Cardiac septum (tissue), 1 donor: ENCODE measurements around the gene CAPNS1. TPM values are rescaled to one million over a fixed set of nuclear protein-coding genes. Genes with fewer than 3 reads are reported as not detected.
"Not testable (repeated sequence)": the region's sequence is repeated elsewhere in the genome, so short reads cannot be mapped to it uniquely, and the experiment has no call there.

Source experiments
- DNase-seq: peaks from one replicate; pipeline ENCODE4 v3.0.0-alpha.2; 2020; ENCODE audit warnings: low spot score
- intact Hi-C: fragments of 100-400 bp; cut with DNase I; formaldehyde crosslinking; loops from one replicate; pipeline ENCODE4 v1.14.0; 2022
- total RNA-seq: library from RNA; stranded (reverse); fragmentation: NEBNext Ultra II Directional; extraction: Animal tissue kit (Norgen Biotek cat#: 25700); gene quantifications from one replicate; pipeline ENCODE4 v1.2.1, GENCODE V29; 2021
- donor health status: DM: no; HTN: no; CAD: no.

The CAPNS1 gene
- total RNA-seq, 1 donor from 2014 or later, result 892 TPM

DNA sequence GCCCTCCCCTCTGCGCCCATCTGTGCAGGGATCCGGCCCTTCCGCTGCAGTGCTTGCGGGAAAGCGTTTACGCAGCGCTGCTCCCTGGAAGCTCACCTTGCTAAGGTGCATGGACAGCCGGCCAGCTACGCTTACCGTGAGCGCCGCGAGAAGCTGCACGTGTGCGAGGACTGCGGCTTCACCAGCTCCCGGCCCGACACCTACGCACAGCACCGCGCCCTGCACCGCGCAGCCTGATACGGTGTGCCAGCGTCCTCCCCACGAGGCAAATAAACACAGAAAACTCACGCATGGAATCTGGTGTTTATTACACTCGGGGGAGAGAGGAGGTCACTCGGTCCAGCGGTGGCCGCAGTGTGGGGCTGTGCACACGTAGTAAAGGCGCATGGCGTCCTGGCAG is 26.4 kb upstream of the CAPNS1 start:
- DNase-seq, result no peak
- intact Hi-C loops, result no loop called here

DNA sequence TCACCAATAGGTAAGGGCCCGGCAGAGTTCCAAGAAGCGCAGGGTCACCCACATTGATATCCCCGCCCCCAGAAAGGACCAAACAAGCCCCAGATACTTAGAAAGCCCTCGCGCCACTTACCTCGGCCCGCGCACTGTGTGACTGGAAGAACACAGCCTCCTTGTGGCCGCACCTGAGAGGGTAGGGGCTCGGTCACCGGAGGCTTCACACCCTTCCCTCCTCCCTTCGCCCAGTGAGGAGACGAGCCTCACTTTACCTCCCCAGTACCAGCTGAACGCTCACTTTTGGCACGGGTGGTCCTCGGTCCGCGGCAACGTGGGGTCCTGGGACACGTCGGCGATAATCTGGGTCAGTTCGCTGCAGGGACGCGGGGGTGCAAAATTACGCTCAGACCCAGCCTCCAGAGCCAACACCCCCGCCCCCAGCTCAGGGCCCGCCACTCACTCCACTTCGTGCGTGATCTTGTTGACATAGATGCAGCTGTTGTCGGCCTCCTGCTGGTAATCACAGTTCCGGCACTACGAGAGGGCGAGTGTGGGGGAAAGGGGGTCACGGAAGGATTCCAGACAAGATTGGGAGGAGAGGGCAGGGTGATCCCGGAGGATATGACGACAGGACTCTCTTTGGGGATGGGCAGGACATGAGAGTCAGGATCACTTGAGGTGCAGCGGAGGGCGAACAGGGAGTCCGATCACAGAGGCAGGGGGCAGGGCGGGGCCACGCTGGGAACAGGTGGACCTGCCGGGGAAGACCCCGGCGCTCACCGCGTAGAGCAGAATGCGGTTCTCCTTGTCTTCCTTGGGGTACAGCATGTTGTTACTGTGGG is 25.8 kb upstream of the CAPNS1 start:
- no peak for DNase-seq
- intact Hi-C loops, result loop anchor here (2.0 kb wide), 1 partner anchor 59 kb away; the partner anchor contains the start of genes THAP8 and WDR62

DNA sequence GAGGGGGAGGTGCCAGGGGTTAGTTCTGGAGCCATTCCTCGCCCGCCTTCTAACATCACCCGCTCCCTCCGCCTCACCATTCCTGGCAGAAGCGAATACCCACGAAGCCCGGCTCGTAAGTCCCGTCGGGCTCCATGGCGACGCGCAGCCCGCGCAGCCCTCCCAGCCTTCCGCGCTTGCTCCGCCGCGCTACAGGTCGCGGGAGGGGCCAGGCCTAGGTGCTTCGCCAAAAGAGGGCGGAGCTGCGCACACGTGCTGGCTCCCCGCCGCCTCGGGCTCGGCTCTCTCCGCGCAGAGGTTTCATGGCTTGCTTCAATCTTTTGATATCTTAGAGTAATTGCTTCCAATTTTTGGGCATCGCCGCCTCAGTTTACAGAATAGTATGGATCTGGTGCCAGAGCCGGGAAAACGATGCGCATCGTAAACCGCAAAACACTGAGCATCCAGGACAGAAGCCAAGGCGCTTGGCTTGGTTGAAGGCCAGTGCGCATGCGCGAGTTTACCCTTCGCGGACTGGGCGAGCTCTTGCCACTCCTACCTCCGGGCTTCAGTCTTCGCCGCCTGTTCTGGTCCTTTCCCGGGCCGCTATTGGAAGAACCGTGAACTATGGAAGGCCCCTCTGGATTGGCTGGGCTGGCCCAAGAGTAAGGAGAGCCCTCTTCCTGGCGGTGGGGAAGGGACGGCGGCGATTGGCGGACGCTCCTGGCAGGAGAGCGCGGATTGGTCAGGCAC is 25.0 kb upstream of the CAPNS1 start, which contains the start of gene POLR2I:
Gene POLR2I, minus strand, starts transcription at position 155 of the 732 bp plus-strand sequence. Its CDS starts 19 bp downstream, at position 136.
- peak; percentile 99 for DNase-seq
- intact Hi-C loops, result loop anchor here (2.0 kb wide), 1 partner anchor 60 kb away; the partner anchor contains the start of genes THAP8 and WDR62

DNA sequence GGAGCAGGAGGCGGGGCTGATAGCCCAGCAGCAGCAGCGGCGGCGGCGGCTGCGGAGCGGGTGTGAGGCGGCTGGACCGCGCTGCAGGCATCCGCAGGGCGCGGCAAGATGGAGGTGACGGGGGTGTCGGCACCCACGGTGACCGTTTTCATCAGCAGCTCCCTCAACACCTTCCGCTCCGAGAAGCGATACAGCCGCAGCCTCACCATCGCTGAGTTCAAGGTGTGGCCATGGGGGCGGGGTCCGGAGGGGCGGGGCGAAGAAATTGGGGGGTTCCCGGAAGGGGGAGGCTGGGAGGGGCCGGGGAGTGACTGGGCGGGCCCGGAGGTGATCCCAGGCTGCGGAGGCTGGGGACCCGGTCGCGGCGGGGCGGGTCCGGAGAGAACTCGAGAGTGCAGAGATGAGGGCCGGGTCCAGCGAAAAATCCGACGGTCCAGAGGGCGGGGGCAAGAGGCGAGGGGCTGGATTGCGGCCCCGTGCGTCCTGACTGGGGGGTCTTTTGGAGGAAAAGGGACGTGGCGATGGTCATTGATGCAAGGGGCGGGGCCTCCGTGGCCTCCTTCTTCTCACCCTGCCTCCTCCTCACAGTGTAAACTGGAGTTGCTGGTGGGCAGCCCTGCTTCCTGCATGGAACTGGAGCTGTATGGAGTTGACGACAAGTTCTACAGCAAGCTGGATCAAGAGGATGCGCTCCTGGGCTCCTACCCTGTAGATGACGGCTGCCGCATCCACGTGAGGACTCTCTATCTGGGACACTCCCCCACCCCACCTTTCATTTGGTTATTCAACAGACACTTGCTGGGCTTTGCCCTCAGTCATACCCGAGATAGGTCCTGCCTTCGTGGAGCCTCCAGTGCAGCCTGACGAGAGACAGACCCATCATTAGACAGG is 24.2 kb upstream of the CAPNS1 start, which contains the start of gene TBCB:
Gene TBCB, plus strand, starts transcription at position 16 of the 891 bp plus-strand sequence. Its CDS starts 93 bp downstream, at position 109.
- peak; percentile 93 for DNase-seq
- intact Hi-C loops, result loop anchor here (2.0 kb wide), 1 partner anchor 61 kb away; the partner anchor contains the start of genes THAP8 and WDR62

DNA sequence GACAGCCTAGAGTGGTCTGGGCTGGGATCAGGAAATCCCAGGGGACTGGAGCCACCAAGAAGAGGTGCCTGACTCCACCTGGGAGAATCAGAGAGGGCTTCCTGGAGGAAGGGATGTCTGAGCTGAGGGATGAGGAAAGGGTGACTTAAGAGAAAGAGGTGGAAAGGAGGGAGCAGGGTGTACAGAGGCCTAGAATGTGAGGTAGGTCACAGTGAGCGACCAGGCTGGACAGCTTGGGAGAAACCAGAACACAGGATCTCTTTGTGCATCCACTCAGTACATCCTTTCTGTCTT is 23.6 kb upstream of the CAPNS1 start:
- intact Hi-C loops, result no loop called here
- DNase-seq, result no peak

DNA sequence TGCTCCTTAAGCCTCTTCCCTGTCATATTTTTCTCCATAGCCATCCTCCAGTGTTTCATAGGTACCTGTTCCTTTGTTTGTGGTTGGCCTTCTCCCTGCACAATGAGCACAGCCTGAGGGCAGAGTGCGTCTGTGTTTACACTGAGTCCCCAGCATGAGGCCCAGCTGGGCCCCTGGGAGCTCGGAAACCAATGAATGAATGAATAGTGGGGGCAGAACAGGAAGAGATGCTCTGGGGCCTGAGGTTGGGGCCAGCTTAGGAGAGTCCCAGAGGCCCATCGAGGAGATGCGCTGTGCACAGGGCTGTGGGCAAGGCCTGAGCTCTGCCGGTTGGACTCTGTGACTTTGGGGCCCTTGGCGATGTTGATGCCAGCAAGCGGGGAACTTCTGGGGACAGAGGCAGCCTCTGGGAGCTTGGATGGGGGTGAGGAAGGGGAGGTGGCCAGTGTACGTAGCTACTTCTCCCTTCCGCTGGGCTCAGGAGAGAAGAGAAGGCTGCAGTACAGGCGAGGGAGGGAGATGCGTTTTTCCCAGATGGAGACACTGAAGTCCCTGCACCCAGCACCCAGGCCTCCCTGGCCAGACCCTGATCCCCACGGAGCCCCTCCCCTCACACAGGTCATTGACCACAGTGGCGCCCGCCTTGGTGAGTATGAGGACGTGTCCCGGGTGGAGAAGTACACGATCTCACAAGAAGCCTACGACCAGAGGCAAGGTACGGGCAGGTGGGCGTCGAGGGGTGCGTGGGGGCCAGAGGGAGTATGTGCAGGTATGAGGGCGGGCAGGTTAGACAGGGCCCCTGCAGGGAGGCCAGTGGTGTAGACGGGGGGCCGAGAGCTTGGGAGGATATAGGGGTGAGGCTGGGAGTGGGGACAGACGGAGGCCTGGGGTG is 19.5 kb upstream of the CAPNS1 start:
- intact Hi-C loops, result no loop called here
- no peak for DNase-seq

DNA sequence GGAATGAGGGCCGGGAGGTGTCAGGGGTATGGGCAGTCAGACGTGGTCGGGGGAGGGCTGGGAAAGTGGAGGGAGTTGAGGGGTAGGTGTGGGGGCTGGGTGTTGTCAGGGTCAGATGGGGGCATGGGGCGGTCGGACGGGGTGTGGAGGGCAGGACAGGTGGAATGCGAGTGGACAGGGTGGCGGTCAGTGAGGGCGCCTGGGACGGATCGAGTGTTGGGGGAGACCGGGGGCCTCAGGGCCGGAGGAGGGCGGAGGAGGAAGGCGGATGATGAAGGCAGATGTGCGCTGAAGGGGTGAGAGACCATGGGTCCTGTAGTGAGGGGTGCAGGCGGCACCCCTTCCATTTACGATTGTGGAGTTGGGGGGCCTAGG is 18.9 kb upstream of the CAPNS1 start:
- intact Hi-C loops, result no loop called here
- no peak for DNase-seq

DNA sequence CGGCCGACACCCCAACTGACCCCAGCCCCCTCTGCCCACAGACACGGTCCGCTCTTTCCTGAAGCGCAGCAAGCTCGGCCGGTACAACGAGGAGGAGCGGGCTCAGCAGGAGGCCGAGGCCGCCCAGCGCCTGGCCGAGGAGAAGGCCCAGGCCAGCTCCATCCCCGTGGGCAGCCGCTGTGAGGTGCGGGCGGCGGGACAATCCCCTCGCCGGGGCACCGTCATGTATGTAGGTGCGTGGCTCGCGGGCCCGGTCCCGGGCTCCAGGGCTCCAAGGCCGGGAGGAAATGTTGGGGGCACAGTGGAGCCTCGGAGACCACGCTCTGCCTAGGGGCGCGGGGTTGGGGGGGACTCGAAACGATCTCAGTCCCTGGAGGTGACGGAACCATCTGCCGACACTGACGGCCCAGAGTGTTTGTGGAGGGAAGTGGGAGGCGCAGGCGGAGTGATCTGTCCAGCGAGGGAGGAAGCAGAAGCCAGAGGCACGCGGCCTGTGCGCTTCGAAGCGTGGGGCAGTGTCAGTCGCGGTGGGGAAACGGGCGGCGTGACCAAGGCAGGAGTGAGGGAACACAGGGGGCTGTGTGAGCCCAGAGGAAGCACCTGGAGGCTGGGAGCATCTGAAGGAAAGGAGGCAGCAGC is 18.3 kb upstream of the CAPNS1 start:
- DNase-seq, result no peak
- intact Hi-C loops, result no loop called here

DNA sequence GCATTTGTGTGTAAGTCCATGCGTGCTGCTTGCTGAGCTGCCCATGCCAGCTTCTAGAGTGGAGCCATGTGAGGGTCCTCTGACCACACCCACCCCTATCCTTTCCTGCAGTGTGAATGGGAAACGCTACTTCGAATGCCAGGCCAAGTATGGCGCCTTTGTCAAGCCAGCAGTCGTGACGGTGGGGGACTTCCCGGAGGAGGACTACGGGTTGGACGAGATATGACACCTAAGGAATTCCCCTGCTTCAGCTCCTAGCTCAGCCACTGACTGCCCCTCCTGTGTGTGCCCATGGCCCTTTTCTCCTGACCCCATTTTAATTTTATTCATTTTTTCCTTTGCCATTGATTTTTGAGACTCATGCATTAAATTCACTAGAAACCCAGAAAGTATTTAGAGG is 14.3 kb upstream of the CAPNS1 start:
- intact Hi-C loops, result no loop called here
- DNase-seq, result no peak

DNA sequence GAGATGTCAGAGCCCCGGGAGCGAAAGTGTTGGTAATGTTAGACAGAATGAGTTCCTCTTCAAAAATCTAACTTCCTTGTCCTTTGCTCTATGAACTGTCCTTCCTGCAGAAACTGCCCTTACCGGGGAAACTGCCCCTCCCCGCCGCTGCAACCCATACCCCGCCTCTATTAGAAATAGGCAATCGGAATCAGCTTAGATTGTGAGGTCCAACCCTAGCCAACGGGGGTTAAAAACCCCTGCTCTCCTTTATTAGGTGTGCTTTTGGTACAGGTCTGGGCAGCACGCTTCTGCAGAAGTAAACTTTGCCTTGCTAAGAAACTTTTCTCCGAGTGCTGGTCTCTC is 11.5 kb upstream of the CAPNS1 start:
- DNase-seq, result no peak
- intact Hi-C loops, result loop anchor here (1.0 kb wide), 1 partner anchor 24 kb away; the partner anchor contains the start of gene COX7A1

DNA sequence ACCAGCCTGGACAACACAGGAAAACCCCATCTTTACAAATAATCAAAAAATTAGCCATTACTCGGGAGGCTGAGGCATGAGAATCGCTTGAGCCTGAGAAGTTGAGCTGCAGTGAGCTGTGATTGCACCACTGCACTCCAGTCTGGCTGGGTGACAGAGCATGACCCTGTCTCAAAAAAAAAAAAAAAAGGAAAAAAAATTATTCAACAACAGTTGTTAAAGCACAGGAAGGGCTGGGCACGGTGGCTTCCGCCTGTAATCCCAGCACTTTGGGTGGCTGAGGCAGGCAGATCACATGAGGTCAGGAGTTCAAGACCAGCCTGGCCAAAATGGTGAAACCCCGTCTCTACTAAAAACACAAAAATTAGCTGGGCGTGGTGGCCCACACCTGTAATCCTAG is 8.6 kb upstream of the CAPNS1 start:
- intact Hi-C loops, result loop anchor here (10.0 kb wide), 1 partner anchor 644 kb away; the partner anchor contains the start of gene ZNF850

DNA sequence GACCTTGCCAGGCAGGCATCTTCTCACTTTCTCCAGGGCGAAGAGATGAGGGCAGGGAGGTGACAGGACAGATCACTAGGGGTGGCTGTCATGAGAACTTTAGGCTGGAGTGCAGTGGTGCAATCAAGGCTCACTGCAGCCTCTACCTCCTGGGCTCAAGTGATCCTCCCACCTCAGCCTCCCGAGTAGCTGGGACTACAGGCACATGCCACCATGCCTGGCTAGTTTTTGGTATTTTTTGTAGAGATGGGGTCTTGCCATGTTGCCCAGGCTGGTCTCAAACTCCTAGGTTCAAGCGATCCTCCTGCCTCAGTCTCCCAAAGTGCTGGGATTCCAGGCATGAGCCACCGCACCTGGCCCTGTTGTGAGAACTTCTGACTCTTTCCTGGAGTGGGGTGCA is 5.0 kb upstream of the CAPNS1 start:
- not testable (repeated sequence) for DNase-seq
- intact Hi-C loops, result loop anchor here (10.0 kb wide), 1 partner anchor 640 kb away; the partner anchor contains the start of gene ZNF850

More for the DNA sequence above, 8.6 kb upstream of the CAPNS1 start:
- not testable (repeated sequence) for DNase-seq

DNA sequence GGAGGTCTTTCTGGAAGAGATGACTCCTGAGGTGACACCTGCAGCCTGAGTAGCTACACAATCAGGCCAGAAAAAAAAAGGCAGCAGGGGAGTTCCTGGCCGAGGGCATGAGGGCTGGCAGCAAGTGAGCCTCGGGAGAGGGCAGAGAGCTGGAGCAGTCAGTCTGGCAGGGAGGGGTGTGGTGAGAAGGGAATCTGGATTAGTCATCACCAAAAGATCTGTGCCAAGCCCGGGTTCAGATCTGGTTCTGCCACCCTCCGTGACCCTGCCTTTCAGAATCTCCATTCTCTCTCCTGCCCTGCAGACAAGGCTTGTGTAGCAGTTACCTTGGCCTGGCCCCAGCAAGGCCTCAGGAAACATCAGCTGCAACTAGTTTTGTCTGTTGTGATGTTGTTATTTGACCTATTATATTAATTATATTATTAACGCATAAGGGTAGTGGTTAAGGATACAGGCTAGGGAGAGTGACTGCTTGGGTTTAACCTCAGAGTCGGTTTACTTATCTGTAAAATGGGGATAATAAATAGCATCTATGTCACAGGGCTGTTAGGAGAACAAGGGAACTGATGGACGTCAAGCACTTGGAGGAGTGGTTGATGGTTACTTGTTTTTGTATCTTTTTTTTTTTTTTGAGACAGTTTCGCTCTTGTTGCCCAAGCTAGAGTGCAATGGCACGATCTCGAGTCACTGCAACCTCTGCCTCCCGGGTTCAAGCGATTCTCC is 2.7 kb upstream of the CAPNS1 start:
- intact Hi-C loops, result loop anchor here (10.0 kb wide), 1 partner anchor 638 kb away; the partner anchor contains the start of gene ZNF850

DNA sequence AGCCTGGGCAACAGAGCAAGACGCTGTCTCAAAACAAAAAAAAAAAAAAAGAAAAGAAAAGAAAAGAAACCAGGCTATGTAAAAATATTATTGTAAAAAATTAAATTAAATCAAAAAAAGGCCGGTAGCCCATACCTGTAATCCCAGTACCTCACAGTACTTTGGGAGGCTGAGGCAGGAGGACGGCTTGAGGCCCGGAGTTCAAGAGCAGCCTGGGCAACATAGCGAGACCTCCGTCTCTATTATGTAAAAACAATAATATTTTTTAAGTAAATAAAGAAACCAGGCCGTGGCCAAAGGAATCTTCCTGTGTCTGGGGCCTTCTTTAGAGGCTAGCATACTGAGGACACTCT is 770 bp upstream of the CAPNS1 start:
- no peak for DNase-seq
- intact Hi-C loops, result loop anchor here (10.0 kb wide), 1 partner anchor 636 kb away; the partner anchor contains the start of gene ZNF850

More for the DNA sequence above, 2.7 kb upstream of the CAPNS1 start:
- DNase-seq, result peak; percentile 81

DNA sequence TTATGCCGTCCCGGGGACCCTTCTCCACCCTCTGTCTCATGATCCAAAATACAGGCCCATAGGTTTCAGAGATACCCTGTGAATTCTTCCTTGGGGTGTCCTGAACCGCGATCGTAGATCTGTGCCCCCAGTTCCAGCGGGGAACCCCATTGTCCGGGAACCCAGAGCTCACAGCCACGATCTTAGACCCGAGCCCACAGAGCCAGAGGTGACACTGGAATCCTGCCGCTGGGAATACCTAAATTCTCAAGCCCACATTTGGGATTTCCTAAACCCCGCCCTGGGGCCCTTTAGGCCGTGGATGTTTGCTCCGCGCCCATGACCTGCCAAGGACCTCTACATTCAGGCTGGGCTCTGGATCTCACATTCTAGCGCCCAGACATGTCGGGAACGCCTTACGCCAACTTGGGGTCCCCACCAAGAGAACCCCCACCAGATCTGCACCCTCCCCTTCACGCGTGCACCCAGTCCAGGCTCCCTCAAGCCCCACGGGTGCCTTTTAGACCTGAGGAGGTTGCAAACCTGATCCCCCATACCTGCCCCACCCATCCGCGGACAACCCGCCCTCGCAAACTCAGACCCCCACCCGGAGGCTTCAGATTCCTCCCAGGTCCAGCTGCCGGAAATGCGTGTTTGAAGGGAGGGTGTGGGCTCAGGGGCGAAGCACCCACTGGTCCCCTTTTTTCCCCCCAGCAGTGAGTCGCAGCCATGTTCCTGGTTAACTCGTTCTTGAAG is 605 bp downstream of the CAPNS1 start:
- DNase-seq, result peak; percentile 79
- intact Hi-C loops, result no loop called here

DNA sequence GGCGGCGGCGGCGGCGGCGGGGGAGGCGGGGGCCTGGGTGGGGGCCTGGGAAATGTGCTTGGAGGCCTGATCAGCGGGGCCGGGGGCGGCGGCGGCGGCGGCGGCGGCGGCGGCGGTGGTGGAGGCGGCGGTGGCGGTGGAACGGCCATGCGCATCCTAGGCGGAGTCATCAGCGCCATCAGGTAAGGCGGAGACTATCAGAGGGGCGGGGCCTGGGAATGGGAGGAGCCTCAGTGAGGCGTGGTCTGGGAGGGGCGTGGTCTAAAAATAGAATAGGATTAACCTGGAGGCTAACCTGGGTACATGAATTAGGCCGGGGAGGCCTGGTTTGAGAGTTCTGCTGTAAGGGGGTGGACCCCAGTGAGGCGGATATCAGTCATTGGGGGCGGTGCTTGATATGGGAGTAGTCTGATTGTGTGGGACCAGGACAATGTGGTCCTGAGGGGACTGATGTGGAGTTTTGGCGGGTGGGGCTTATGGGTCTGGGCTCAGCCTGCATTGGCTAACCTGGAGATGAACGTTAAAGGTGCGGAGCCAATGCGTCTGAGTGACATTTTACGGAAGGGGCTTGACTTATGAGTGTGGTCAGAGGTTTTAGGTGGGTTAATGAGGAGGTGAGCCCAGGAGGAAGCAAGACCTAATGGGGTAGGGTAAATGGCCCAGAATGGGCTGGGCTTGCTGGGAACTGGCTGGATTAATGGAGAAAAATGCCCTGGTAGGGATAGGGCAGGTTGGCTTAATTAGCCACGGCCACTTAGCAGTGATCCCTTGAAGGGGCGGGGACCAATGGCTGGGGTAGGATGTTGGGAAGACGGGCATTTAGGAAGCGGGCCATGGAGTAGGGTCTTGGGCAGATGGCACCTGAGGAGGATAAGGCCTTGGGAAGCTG is 1.4 kb downstream of the CAPNS1 start:
- DNase-seq, result peak; percentile 95
- intact Hi-C loops, result no loop called here
